Fibroblast of skin of back (primary cell): Measurements from ENCODE around the gene ZNF554.

Experiments used
- DNase-seq: peaks from one replicate; pipeline ENCODE4 v3.0.0-alpha.2; 2013

ZNF554 gene

DNA sequence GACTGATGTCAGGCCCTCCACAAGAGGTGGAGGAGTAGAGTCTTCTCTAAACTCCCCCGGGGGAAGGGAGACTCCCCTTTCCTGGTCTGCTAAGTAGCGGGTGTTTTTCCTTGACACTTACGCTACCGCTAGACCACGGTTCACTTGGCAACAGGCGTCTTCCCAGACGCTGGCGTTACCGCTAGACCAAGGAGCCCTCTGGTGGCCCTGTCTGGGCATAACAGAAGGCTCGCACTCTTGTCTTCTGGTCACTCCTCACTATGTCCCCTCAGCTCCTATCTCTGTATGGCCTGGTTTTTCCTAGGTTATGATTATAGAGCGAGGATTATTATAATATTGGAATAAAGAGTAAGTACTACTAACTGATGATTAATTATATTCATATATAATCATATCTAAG is 52.5 kb downstream of the ZNF554 start:
- DNase-seq, result peak; percentile 20

DNA sequence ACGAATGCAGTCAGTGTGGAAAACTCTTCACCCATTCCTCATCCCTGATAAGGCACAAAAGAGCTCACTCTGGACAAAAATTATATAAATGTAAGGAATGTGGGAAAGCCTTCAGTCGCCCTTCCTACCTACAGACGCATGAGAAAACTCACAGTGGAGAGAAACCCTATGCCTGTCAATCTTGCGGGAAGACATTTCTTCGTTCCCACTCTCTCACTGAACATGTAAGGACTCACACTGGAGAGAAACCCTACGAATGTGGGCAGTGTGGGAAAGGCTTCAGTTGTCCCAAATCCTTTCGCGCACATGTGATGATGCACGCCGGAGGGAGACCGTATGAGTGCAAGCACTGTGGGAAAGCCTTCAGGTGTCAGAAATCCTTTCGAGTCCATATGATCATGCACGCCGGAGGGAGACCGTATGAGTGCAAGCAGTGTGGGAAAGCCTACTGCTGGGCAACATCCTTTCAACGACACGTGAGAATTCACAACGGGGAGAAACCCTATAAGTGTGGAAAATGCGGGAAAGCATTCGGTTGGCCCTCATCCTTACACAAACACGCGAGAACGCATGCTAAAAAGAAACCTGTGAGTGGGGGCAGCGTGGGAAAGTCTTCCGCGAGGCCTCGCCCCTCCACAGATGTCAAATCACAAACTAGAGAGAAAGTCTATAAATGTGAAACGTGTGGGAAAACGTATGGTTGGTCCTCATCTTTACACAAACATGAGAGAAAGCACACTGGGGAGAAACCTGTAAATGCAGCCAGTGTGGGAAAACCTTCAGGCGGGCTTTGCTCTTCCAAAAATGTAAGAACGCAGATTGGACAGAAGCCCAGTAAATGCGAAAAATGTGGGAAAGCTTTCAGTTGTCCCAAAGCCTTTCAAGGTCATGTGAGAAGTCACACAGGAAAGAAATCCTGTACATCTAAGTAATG is 58.0 kb downstream of the ZNF554 start:
- DNase-seq, result no peak

DNA sequence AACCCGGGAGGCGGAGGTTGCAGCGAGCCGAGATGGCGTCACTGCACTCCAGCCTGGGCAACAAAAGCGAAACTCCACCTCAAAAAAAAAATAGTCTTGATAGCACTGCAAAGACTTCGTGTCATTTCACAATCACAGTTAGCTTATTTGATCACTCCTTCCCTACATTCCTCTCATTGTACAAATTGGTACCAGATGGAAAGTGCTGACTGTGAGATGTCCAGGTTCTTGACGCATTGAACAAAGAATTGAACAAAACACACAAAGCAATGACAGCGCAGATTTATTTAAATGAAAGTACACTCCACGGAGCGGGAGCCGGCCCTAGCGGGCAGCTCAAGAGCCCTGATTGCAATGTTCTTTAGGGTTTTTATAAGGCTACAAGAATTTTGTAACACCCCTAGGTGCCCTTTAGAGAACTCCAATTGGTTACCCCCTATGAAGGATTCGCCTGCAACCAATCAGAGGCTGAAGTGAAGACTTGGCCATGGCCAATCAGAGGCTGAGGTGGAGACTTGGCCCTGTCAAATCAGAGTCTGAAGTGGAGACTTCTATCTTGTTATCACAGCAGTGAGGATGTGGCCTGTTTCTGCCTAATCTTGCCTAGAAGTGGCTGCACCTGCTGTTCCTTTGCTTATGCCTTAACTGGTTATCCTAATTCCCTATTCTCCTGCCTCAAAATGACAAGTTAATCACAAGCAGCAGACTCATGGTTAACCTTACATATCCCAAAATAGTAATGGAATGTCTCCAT is 64.2 kb downstream of the ZNF554 start:
- no peak for DNase-seq

DNA sequence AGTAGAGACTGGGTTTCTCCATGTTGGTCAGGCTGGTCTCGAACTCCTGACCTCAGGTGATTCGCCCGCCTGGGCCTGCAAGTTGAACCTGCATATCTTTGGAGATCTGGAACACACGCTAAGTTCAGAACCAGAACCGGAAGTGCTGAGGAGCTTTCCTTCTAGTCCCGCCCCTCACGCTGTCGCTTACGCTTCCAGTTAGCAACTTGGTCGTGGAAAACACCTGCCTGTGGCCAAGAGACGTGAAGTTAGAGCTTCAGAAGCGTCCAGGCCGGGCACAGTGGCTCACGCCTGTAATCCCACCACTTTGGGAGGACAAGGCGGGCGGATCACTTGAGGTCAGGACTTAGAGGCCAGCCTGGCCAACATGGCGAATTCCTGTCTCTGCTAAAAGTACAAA is 66.1 kb downstream of the ZNF554 start:
- no peak for DNase-seq
